Measurements from ENCODE around the gene CTIF.

The CTIF gene

DNA sequence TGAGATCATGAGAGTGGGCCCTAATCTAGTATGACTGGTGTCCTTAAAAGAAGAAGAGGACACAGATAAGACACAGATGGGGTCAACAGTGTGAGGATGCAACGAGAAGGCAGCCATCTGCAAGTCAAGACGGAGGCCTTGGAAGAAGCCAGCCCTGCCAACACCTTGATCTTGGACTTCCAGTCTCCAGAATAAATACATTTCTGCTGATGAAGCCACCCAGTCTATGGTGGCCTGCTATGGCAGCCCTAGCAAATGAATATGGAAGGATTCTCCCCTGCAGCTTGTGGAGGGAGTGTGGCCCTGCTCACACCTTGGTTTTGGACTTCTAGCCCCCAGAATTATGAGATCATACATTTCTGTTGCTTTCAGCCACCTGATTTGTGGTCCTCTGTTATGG is 12.3 kb downstream of the CTIF start:
- no peak for DNase-seq (ENCODE audit: low read depth in 2 of 2)

DNA sequence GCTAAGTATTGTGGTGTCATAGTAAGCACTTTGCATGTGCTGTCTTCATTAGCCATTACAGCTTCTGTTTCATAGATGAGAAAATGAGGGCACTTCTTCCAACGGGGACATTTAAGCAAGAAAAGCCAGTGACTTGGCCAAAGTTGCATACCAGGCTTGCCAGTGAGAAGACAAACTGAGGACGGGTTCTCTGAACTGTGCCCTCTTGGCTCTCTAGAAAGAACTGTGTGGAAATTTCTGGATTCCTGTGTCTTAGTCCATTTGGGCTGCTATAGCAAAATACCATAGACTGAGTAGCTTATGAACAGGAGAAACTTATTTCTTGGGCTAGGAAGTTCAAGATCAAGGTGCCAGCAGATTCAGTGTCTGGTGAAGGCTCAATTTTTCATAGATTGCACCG is 13.3 kb downstream of the CTIF start:
- no peak for DNase-seq (ENCODE audit: low read depth in 2 of 2)

DNA sequence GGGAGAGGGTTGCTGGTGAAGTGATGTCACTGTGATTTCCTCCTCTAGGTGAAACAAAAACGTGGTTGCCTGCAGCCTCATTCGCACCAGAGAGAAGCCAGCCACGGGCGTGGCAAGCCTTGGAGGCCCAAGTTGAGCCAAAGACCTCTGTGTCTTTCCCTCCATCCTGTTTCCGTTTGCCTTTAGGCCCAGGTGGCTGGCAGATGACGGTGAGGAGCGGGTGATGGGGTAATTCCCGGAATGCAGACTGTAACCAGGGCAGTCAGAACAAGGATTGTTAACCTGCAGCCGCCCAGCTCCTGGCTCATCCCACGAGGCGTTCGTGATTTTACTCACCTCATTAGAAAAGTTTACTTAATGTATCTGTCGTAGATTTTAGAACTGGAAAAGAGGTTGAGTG is 14.4 kb downstream of the CTIF start:
- DNase-seq (ENCODE audit: low read depth in 2 of 2), result no peak

DNA sequence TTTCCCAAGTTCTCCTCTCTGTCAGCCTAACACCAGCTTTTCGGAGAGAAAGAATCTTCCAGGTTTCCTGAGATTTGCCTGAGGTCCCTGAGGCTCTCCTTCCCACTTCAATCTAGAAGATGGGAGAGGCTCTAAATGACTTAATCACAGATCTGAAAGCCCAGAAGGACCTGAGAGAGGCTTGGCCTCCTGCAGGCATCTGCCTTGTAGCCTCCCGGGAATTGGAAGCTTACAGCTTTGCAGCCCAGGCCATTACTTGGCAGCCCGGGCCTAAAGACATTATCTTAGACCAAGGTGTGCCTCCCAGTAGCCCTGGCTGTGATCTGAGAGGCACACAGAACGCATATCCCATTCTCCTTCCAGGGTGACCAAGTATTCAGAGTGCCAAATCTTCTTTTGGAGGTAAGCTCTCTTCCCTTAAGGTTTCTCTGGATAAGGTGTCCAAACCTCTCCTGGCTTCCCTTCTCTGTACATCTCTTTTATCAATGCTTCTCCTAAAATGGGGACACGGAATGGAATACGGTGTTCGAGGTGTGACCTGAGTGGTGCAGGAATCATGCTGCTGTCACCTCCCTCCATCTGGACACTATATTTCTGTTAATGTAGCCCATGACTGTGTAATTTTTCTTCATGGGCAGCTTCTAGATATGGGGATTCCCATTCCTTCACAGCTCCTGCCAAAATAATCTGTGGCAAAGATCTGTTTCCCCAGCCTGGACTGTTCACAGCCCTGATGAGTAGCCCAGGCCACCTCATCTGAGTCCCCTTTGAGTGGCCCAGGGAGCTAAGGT is 16.0 kb downstream of the CTIF start:
- DNase-seq (ENCODE audit: low read depth in 2 of 2), result no peak

DNA sequence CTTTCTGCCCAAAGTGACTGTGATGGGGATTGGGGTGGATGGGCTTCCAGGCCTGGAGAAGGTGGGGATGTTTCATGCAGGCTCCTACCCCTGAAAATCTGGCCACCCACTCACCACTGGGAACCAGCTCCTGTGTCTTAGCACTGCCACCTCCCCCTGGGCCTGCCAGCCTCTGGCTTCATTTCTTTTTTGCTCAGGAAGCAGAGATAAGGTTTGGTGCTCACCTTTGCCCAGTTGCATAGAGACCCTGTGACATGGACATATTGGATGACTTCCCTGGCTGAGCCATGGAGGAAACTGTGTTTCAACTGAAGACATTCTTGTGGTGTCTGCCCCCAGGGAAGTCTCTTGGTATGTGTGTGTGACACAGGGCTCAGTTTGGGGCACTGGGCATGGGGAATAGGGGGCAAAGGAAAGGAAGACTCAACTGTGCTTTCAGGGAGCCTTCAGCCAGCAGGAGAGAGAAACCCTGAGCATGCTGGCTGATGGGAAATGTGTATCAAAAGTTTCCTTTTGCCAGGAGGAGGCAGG is 16.7 kb downstream of the CTIF start:
- DNase-seq (ENCODE audit: low read depth in 2 of 2), result no peak

DNA sequence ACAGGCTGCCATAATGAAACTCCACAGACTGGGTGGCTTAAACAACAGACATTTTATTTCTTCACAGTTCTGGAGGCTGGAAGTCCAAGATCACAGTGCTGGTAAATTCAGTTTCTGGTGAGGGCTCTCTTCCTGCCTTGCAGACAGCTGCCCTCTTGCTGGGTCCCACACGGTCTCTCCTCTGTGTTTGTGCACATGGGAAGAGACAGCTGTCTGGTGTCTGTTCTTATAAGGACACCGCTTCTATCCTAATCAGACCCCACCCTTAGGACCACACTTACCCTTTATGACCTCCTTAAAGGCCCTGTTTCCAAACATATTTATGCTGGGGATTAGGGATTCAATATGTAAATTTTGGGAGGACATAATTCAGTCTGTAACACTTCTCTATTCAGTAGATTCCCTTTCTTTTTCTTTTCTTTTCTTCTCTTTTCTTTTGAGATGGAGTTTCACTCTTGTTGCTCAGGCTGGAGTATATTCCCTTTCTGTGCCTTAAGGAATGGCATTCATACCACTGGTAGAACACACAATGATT is 18.9 kb downstream of the CTIF start:
- DNase-seq (ENCODE audit: low read depth in 2 of 2), result no peak

DNA sequence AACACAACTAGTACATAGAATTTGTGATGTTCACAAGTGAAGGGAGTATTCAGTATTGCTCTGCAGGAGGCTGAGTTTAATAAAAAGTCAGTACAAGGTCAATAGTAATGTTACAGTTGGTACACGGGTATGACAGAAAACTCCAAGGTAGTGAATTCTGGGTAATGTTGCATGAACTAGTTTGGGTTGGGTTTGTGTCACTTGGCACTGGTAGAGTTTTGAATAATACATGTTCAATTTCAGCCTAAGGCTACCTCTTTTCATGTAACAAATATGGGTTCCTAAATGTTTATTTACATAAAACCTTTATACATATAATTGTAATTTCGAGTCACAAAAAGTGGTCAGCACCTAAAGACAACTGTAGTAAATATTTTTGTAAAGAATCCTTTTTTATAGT is 19.4 kb downstream of the CTIF start:
- DNase-seq (ENCODE audit: low read depth in 2 of 2), result no peak

DNA sequence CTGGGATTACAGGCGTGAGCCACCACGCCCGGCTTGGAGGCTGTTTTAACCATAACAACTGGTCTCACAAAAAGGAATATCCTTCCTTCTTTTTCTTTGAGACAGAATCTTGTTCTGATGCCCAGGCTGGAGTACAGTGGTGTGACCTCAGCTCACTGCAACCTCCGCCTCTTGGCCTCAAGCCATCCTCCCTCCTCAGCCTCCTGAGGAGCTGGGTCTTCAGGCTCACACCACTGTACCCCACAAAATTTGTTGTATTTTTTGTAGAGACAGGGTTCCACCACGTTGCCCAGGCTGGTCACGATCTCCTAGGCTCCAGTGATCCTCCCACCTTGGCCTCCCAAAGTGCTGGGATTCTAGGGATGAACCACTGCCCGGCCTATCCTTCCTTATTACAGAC is 21.7 kb downstream of the CTIF start:
- no peak for DNase-seq (ENCODE audit: low read depth in 2 of 2)

DNA sequence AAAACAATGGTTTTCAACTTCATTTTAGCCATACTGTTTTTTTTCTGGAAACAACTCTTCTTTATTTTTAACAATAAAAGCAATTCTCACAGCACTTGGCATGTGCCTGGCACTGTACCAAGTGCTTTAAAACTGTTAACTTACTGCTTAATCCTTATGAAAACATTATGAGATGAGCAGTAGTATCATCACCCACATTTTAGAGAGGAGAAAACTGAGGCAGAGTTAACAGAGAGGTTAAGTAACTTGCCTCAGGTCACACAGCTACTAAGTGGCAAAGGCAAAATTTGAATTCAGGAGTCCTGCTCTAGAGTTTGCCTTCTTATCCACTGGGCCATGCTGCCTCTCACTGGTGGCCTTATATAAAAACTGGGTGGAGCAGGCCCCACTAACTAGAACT is 23.2 kb downstream of the CTIF start:
- no peak for DNase-seq (ENCODE audit: low read depth in 2 of 2)

DNA sequence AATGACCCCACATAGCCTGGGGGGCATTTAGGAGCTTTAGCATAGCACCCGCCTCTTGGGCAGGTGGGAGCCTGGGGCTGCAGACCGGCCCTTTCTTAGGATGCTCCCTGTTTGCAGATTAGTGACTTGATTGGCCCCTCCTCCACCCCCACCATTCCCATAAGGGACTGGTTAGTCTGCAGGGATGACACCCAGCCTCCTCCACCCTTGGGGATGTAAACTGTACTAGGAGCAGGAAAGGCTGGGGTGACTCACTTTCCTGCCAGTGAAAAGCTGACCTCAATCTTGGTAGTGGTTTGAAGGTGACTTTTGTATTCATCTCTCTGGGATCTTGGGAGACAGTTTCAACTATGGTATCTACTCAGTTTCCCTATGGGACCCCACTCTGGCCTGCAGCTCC is 24.2 kb downstream of the CTIF start:
- no peak for DNase-seq (ENCODE audit: low read depth in 2 of 2)

DNA sequence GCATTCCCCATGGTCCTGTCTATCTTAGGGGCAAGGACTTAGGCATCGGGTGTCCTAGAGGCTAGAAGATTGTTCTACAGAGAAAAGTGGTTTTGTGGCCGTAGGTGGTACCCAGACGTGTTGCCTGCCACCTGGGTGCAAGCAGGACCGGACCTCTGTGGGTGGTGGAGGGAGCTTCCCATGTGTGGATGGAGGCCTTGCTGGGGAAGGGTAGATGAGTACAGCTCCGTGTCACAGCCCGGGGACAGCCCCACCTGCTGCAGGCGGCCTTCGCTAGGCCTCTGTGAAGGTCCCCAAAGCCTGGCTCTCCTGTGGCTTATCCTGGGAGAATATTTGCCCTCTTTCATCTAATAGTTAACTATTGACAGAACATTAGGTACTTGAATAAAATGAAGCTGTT is 25.3 kb downstream of the CTIF start:
- no peak for DNase-seq (ENCODE audit: low read depth in 2 of 2)

DNA sequence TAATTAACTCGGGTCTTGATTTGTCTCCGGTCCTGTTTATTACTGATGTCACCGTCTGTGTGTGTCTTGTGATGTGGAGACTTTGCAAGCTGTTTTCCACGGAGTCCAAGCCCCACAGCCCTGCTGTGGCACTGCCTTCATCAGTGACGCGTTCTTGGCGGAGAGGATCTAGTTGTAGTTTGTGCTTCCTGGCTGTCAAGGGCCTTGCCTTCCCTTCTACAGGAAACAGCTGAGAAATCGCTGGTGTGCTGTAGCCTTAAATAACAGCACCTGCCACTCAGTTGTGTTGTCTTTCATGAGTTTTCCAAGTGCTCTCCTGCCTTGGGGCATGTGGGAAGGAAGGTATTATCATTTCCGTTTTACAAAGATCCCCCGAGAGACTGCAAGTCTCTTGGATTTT is 26.3 kb downstream of the CTIF start:
- DNase-seq (ENCODE audit: low read depth in 2 of 2), result no peak

DNA sequence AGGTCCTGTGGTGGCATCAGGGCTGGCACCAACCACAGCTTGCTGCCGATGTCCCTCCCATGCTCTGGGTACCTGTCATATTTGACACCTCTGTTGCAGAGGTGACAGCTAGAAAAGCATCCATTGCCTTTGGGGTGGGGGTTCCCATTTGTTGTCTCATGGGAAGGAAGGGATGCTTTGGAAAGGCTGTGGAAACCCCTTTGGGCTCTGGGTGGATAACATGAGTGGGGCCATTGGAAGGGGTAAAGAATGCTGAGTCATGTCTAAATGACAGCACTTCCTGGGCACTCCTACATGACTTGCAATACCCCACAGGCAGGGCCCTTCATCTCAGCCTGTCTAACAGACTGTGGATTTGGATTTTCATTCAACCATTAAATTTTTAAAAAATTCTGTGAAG is 27.8 kb downstream of the CTIF start:
- DNase-seq (ENCODE audit: low read depth in 2 of 2), result no peak

DNA sequence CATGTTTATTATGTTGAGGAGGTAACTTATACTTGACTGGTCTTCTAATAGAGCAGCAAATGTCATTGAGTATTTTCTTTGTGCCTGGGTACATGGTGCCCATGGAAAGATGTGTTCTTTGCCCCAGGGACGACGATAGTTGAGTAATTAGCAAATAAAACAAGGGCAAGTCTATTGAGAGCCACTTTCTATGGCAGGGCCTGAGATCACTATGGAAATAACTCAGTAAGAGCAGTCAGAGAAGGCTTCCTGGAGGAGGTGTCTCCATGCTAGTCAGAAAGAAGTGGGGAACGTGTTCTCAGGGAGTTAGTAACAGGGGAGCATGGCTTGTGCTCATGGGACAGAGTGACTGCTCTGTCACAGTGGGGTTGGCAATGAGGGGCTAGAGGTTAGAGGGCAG is 28.6 kb downstream of the CTIF start:
- no peak for DNase-seq (ENCODE audit: low read depth in 2 of 2)

DNA sequence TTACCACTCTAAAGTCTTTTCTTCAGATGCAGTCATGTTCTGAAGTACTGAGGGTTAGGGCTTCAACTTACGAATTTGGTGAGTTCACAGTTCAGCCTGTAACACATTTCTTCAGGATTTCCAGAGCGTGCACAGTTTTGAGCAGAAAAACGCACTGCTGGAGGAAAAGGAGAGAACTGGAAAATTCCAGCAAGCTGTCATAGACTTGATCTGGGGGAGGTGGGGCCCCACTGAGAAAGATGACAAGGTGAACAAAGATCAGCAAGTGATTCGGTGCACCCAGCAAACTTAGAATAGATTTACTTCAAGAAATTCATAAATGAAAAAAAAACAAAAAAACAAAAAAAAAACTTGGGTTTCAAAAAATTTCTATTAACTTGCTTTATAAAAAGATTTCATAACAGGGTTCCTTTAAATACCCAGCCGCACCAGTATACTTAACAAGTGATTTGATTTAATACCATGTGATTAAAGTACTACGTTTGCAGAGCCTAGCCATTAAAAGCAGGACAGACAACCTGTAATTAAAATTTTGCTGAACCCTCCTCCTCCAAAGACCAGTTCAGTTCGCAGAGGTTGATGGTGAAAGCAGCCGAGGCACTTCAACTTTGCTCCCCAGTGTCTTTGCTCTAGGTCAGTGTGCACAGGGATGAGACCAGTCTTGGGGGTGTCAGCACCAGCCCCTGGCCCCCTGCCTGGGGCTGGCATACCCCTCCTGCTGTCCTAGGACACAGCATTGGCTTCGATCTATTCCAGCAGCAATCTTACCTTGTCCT is 30.5 kb downstream of the CTIF start:
- DNase-seq (ENCODE audit: low read depth in 2 of 2), result no peak

DNA sequence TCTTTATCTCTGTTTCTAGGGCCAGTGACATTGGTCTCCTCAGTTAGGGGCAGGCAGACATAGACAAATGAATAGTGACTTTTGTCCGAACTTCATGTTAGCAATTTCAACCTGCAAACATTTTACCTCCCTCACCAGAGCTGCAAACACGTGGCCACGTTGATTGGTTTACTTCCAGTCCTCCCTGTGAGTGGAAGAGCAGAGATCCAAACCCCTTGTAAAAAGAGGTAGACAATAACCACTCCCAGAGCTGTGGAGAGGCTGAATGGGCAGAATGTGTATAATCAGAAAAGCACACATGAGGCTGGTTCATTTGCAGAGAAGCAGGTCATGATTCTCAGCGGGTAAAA is 31.1 kb downstream of the CTIF start:
- DNase-seq (ENCODE audit: low read depth in 2 of 2), result no peak

DNA sequence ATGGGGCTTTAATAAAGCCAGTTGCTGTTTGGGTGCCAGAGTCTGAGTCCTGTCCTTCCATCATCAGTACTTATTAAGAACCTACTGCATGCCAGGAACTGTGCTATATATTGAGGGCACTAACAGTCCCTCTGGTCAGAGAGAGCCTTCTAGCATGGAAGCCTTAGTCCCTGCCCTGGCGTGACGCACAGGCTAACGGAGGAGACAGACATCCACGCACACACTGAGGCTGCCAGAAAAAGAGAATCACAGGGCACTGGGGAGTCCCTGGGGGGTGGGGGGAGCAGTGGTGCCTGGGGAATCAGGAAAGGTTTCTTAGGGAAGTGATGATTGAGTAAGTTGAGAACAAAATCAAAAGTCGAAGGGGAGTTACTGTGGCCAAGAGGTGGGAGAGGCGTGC is 31.5 kb downstream of the CTIF start:
- no peak for DNase-seq (ENCODE audit: low read depth in 2 of 2)

DNA sequence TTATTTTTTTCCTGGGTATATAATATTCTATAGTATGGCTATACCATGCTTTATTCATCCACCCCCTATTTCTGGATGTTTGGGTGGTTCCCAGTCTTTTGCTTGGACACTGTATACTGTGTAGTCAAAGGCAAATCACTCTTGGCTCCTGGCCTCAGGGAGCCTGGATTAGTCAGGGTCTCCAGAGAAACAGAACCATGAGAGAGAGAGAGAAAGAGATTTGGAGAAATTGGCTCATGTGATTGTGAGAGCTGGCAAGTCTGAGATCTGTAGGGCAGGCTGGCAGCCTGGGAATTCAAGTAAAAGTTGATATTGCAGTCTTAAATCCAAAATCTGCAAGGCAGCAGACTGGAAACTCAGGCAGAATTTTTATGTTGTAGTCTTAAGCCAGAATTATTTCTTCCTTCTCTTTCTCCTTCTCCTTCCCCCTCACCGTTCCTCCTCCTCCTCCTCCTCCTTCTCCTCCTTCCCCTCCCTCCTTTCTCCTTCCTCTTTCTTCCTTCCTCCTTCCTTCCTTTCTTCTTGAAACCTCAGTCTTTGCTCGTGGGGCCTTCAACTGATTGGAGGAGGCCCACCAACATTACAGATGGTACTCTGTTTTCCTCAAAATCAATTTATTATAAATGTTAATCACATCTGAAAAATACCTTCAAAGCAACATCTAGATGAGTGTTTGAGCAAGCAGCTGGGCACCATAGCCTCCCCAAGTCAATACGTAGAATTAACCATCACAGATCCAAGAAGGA is 33.0 kb downstream of the CTIF start:
- DNase-seq (ENCODE audit: low read depth in 2 of 2), result no peak

DNA sequence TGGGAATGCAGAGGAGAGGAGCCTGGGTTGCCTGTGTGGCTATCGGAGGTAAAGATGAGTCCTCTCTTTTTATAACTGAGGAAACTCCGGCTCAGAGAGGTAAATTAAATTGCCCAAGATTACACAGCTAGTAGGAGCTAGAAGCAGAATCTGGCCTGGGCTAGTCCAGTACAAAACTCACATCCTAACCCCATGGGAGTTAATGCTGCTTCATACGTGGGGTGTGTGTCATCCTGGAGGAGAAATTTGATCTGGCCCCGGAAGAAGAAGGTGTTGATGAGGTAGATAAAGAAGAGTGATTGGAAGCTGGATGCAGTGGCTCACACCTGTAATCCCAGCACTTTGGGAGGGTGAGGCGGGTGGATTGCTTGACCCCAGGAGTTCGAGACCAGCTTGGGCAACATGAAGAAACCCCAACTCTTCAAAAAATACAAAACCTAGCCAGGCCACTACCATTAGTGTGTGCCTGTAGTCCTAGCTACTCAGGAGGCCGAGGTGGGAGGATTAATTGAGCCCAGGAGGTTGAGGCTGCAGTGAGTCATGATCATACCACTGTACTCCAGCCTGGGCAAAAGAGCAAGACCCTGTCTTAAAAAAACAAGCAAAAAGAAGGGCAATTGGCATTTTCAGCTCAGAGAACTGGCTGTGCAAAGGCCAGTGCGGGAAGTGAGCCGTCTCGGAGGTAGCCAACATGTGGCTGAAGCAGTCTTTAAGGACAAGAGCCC is 33.7 kb downstream of the CTIF start:
- no peak for DNase-seq (ENCODE audit: low read depth in 2 of 2)

DNA sequence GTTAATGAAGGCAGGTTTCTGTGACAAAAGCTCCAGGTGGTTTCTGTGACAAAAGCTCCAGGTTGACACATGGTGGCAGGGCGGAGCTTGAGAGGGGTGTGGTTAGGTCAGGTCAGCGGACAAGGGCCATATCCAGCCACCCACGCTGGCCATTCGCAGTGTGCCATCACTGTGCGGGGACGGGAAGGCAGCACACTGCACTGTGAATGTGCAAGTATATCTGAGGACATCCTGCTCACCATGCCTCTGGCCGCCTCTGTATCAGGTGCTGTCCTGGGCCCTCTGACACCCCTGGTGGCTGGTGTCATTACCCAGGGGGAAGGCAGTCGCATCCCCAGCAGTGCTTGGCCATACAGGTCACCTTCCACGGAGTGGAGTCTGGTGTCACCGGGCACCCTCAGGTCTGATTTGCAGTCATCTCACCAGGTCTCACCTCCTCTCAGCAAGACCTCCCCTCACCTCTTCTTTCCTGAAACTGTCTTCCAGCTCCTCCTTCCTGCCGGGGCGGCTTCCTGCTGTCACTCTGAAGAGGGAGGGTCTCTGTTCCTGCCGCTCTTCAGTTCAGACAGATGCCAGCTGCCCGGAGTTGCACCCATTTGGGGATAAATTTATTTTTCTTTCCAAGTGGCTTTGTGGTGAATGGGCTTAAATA is 34.9 kb downstream of the CTIF start:
- no peak for DNase-seq (ENCODE audit: low read depth in 2 of 2)

DNA sequence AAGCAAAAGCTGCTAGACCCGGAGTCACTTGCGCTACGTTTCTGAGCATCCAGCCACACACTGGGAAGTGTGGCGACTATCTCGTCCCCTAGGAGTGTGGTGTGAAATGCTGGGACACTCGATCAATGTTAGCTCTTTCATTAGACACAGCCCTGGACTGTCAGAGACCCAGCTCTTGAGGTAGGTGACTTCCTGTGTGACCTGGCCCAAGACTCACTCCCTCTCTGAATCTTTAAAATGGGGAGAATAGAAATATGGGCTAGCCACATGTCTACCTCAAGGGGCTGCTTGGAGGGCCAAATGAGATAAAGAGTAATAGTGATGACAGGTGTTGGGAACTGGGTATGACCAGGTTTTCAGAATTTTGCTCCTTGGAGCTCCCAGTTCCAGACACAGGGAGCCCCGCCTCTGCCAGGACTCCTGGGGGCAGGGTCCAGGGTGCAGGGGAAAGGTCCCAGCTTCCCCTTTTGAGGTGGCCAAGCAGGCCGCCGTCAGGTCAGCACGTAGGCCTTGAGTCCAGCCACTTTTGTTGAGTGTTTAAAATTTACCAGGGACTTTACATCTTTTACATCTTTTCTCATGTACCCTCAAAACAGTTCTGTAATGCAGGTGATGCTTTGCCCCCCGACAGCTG is 36.0 kb downstream of the CTIF start:
- no peak for DNase-seq (ENCODE audit: low read depth in 2 of 2)
